Fibroblast of lung (primary cell): Measurements from ENCODE around the gene ITGAD. TPM values are rescaled to one million over a fixed set of nuclear protein-coding genes. Genes with fewer than 3 reads are reported as not detected.

Experiments
- DNase-seq, 2 donors: peaks; one replicate each; pipeline versions ENCODE4 v3.0.0 to v3.0.0-alpha.2; 2010; ENCODE audit warnings: low read depth in 2 of 2
- H2AFZ ChIP-seq: 2 replicates; pipeline ENCODE4 v1.5.1; 2012; ENCODE audit warnings: low read length, control low read depth, inconsistent platforms
- H3K27ac ChIP-seq: 2 replicates; pipeline ENCODE4 v1.5.1; 2011; ENCODE audit warnings: low read length, control low read depth; ENCODE audit not compliant: insufficient read depth
- H3K27me3 ChIP-seq: 2 replicates; pipeline ENCODE4 v1.5.1; 2011; ENCODE audit warnings: mild to moderate bottlenecking, low read length; ENCODE audit not compliant: control insufficient read depth, insufficient read depth
- H3K36me3 ChIP-seq: 2 replicates; pipeline ENCODE4 v1.5.1; 2011; ENCODE audit warnings: low read length; ENCODE audit not compliant: control insufficient read depth, insufficient read depth
- H3K4me1 ChIP-seq: 2 replicates; pipeline ENCODE4 v1.5.1; 2011; ENCODE audit warnings: low read length; ENCODE audit not compliant: control insufficient read depth, insufficient read depth; ENCODE audit errors: extremely low read depth
- H3K4me2 ChIP-seq: 2 replicates; pipeline ENCODE4 v1.5.1; 2011; ENCODE audit warnings: low read length, control low read depth; ENCODE audit not compliant: insufficient read depth; ENCODE audit errors: extremely low read depth
- H3K4me3 ChIP-seq, 4 experiments: fragments of 200-600 bp in 1 of 4; sonication (generic) in 1 of 4; replicated peaks in 1 of 4; 2 replicates each; pipeline ENCODE4 v1.5.1; 2011 to 2016; ENCODE audit warnings: low read length in 4 of 4, low read depth in 3 of 4, mild to moderate bottlenecking in 3 of 4, control low read depth in 2 of 4, inconsistent platforms in 1 of 4, mixed read lengths in 1 of 4; ENCODE audit not compliant: insufficient read depth in 1 of 4; ENCODE audit errors: control extremely low read depth in 1 of 4
- H3K79me2 ChIP-seq: 2 replicates; pipeline ENCODE4 v1.5.1; 2012; ENCODE audit warnings: mild to moderate bottlenecking, low read length, inconsistent platforms; ENCODE audit not compliant: control insufficient read depth, insufficient read depth
- H3K9ac ChIP-seq: 2 replicates; pipeline ENCODE4 v1.5.1; 2011; ENCODE audit warnings: mild to moderate bottlenecking, low read length, control low read depth; ENCODE audit not compliant: insufficient read depth
- H3K9me3 ChIP-seq: 2 replicates; pipeline ENCODE4 v1.5.1; 2012; ENCODE audit warnings: low read depth, low read length; ENCODE audit not compliant: control insufficient read depth, insufficient read depth
- H4K20me1 ChIP-seq: 2 replicates; pipeline ENCODE4 v1.5.1; 2011; ENCODE audit warnings: low read length; ENCODE audit not compliant: control insufficient read depth, insufficient read depth; ENCODE audit errors: extremely low read depth
- EZH2 ChIP-seq: IDR thresholded peaks from 2 replicates; pipeline ENCODE4 v1.5.1; 2012; ENCODE audit warnings: low read length, control low read depth, mild to moderate bottlenecking; ENCODE audit errors: missing control alignments
- polyA plus RNA-seq, 2 donors: library from polyadenylated mRNA; depleted of rRNA in 1 of 2; stranded (reverse) in 1 of 2; unstranded in 1 of 2; fragments of >200 nt; gene quantifications; 2 replicates each; pipeline ENCODE4 v1.2.1, GENCODE V29; 2011 to 2012; ENCODE audit warnings: missing spikeins in 1 of 2
- total RNA-seq: library from RNA; depleted of rRNA; stranded (reverse); fragments of >200 nt; gene quantifications from 2 replicates; pipeline ENCODE4 v1.2.1, GENCODE V29; 2014
- TF ChIP-seq, protein P1 (sequence below), 2 donors: IDR thresholded peaks in 1 of 2; conservative IDR thresholded peaks in 1 of 2; 1 replicate in 1 of 2; 2 replicates in 1 of 2; pipeline ENCODE4 v1.5.1; 2011 to 2012; ENCODE audit warnings: low read length in 2 of 2, control low read depth in 1 of 2, inconsistent platforms in 1 of 2, low read depth in 1 of 2, mild to moderate bottlenecking in 1 of 2

Gene ITGAD
- total and polyA plus RNA-seq, 2 donors (not counting 1 experiment from before 2014, with no cell fraction given) = not detected

DNA sequence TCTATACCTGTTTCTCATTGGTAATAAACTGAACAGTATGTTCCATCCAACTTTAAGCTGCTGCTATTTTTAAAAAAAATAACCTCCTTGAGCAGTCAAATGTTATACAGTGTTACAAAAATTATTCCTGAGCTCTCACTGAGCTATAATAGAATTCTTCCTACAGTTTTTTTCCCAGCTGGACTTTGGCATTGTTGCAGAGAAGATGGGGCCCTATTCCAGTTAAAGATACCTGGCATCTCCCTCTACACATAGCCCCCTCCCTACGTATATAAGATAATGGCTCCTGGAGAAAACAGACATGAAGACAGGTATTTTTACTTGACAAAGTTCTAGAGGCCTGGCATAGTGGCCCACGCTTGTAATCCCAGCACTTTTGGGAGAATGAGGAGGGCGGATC is 36.7 kb downstream of the ITGAD start:
- H3K9me3 ChIP-seq = no peaks in the 10 kb centered on the region
- H3K4me2 ChIP-seq = no peak overlapping the region
- no peak for DNase-seq
- no peaks in the 10 kb centered on the region for H3K36me3 ChIP-seq
- H3K27me3 ChIP-seq = no peaks in the 10 kb centered on the region
- no peak overlapping the region for H3K9ac ChIP-seq
- no peak overlapping the region for H3K4me3 ChIP-seq
- no peak overlapping the region for H2AFZ ChIP-seq
- no peaks in the 10 kb centered on the region for H3K79me2 ChIP-seq
- no peak for TF ChIP-seq EZH2
- TF ChIP-seq, protein P1, sequence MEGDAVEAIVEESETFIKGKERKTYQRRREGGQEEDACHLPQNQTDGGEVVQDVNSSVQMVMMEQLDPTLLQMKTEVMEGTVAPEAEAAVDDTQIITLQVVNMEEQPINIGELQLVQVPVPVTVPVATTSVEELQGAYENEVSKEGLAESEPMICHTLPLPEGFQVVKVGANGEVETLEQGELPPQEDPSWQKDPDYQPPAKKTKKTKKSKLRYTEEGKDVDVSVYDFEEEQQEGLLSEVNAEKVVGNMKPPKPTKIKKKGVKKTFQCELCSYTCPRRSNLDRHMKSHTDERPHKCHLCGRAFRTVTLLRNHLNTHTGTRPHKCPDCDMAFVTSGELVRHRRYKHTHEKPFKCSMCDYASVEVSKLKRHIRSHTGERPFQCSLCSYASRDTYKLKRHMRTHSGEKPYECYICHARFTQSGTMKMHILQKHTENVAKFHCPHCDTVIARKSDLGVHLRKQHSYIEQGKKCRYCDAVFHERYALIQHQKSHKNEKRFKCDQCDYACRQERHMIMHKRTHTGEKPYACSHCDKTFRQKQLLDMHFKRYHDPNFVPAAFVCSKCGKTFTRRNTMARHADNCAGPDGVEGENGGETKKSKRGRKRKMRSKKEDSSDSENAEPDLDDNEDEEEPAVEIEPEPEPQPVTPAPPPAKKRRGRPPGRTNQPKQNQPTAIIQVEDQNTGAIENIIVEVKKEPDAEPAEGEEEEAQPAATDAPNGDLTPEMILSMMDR (conservative IDR thresholded peaks at IDR 0.05 in 1 of 2, IDR thresholded peaks at IDR 0.05 in 1 of 2; ENCODE audit: low read depth in 1 of 2, low read length in 2 of 2) = no peak
- H3K27ac ChIP-seq = no peak overlapping the region
- no peaks in the 10 kb centered on the region for H4K20me1 ChIP-seq
- H3K4me1 ChIP-seq = no peaks in the 10 kb centered on the region

DNA sequence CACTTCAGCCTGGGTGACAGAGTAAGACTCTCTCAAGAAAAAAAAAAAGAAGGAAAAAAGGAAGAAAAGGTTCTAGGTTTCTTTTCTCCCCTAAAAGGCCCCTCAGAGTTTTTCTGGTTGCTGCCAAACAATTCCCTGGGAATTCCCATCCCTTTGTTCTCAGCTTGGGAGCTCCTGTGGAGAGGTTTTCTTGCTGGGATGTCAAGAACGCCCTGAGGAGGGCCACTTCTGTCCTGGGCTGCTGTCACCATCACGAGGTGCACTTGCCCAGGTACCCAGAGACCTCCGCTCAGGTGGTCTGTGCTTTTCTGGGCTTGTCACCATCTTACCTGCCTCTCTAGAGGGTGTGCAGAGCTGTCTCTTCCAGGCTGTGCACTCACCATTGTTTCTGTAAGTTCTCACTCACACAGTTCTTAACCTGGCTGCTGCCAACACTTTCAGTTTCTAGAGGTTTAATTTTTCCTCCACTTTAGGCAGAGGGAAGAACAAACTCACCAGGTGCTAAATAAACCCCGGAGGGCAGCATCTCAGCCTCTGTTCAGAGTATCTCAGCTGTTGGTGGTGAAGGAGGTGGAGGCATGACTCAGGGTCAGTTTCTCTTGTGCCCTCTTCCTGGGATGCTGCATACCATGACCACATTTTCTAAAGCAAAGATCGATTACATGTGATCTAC is 37.4 kb downstream of the ITGAD start:
- no peaks in the 10 kb centered on the region for H3K27me3 ChIP-seq
- no peak overlapping the region for H3K4me3 ChIP-seq
- no peaks in the 10 kb centered on the region for H3K4me1 ChIP-seq
- H3K36me3 ChIP-seq = no peaks in the 10 kb centered on the region
- no peaks in the 10 kb centered on the region for H3K79me2 ChIP-seq
- H3K4me2 ChIP-seq = no peak overlapping the region
- H2AFZ ChIP-seq = no peak overlapping the region
- H4K20me1 ChIP-seq = no peaks in the 10 kb centered on the region
- H3K27ac ChIP-seq = no peak overlapping the region
- no peak for DNase-seq
- no peak overlapping the region for H3K9ac ChIP-seq
- TF ChIP-seq, protein P1 (conservative IDR thresholded peaks at IDR 0.05 in 1 of 2, IDR thresholded peaks at IDR 0.05 in 1 of 2; ENCODE audit: low read depth in 1 of 2, low read length in 2 of 2) = no peak
- TF ChIP-seq EZH2 = no peak
- H3K9me3 ChIP-seq = no peaks in the 10 kb centered on the region

DNA sequence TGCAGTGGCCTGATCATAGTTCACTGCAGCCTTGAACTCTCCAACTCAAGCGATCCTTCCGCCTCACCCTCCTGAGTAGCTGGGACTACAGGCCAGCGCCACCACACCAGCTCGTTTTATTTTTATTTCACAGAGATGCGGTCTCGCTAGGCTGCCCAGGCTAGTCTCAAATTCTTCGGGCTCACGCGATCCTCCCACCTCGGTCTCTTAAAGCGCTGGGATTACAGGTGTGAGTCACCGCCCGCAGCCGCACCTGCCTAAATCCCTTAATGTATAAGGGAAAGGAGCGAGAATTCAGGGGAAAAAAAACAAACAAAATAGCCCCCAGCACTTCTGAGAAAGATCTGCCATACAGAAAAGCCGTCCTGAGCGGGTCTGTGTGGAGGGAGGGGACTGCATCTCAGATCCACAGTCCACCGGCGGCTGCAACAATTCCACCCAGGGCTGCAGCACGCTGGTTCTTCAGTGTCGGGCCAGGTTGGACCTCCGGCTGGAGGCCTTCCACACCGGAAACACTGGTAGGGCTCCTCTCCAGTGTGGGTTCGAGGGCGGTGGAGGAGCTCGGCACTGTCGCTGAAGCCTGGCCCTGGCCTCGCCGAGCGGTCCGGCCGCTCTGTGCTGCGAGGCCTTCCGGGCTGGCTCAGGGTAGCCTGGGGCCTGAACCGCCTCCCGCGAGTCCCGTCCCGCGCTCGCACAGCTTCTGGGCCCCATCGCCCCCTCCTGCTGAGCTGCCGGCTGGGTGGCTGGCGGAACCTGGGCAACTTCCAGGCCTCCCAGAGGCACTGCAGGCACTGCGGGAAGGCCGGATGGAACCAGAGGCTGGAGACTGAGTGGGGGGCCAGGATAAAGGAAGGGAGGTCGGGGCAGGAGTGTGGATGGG is 42.4 kb downstream of the ITGAD start:
- Histone ChIP-seq H3K4me3 (no peak overlapping the region), H3K36me3 (no peaks in the 10 kb centered on the region), H4K20me1 (no peaks in the 10 kb centered on the region), H3K9ac (no peak overlapping the region), H3K27ac (no peak overlapping the region), H2AFZ (no peak overlapping the region), H3K27me3 (no peaks in the 10 kb centered on the region), H3K4me1 (no peaks in the 10 kb centered on the region), H3K79me2 (no peaks in the 10 kb centered on the region), H3K4me2 (no peak overlapping the region), H3K9me3 (no peaks in the 10 kb centered on the region)
- no peak for DNase-seq
- TF ChIP-seq EZH2 = no peak
